Activated T-cell treated with anti-CD3 and anti-CD28 coated beads, Interleukin-2, amount 50 U/mL, for 1 hour (primary cell): ENCODE measurements around the gene SMAD4.
"Not testable (repeated sequence)": the region's sequence is repeated elsewhere in the genome, so short reads cannot be mapped to it uniquely, and the experiment has no call there.

Experiments
- DNase-seq: peaks from one replicate; pipeline ENCODE4 v3.0.0-alpha.2; 2020

SMAD4 gene

GRCh38 chr18:51072586-51073313, 42.7 kb downstream of the SMAD4 start:
- DNase-seq = no peak

DNA sequence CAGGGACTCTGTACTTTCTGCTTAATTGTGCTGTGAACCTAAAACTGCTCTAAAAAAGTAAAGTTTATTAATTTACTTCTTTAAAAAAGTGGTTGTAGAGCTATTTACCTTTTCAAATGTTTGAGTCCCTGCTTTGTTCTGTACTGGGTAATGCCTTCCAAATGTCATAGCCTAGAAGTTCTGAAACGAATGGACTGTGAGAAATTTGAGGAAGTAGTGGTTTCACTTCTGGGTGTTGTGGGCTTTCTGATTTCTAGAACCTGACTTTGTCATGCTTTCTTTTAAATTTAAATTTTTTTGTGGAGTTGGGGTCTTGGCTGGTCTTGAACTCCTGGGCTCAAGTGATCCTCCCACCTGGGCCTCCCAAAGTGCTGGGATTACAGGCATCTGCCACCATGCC, 44.6 kb downstream of the SMAD4 start:
- no peak for DNase-seq

- DNase-seq = no peak
Measured at GRCh38 chr18:51076503-51076902, 46.5 kb downstream of the SMAD4 start.

DNA sequence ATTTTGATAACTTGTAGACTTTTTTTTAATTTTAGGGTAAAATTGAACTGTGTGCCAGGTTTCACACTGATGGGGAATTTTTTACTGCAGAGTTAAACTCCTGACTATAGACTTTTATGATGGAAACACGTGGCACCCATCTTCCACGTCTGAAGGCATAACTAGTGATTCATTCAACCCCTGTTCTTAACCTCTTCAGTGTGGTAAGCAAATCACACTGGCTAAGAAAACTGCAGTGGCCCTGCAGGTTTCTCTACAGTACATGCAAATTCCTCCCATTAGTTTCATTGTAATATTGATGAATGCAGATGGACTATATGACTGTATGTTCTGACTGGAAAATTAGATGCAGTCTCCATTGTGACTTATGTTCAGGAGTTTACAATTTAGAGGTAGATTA, 47.2 kb downstream of the SMAD4 start:
- DNase-seq = no peak

GRCh38 chr18:51078026-51078425, 48.0 kb downstream of the SMAD4 start:
- no peak for DNase-seq

GRCh38 chr18:51082571-51083267, 52.7 kb downstream of the SMAD4 start:
- DNase-seq = no peak

- no peak for DNase-seq
Measured at GRCh38 chr18:51083398-51083797, 53.4 kb downstream of the SMAD4 start.

- DNase-seq = no peak
Measured at GRCh38 chr18:51088410-51088809, 58.4 kb downstream of the SMAD4 start.

DNA sequence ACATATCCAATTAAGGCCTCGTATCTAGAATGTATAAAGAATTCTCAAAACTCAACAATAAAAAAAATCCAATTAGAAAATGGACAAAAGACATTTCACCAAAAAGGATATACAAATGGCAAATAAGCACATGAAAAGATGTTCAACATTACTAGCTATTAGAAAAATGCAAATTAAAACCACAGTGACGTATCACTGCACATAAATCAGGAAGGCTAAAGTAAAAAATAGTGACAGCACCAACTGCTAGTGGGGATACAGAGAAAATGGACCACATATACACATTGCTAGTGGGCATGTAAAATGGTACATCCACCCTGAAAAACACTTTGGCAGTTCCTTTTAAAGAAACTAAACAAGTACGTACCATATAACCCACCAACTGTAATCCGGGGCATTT, 59.7 kb downstream of the SMAD4 start:
- no peak for DNase-seq

- no peak for DNase-seq
Measured at GRCh38 chr18:51091270-51091669, 61.3 kb downstream of the SMAD4 start.

GRCh38 chr18:51092117-51092516, 62.1 kb downstream of the SMAD4 start:
- DNase-seq = no peak

DNA sequence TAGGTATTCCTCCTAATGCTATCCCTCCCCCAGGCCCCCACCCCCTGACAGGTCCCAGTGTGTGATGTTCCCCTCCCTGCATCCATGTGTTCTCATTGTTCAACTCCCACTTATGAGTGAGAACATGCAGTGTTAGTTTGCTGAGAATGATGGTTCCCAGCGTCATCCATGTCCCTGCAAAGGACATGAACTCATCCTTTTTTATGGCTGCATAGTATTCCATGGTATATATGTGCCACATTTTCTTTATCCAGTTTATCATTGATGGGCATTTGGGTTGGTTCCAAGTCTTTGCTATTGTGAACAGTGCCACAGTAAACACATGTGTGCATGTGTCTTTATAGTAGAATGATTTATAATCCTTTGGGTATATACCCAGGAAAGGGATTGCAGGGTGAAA, 63.0 kb downstream of the SMAD4 start:
- not testable (repeated sequence) for DNase-seq

GRCh38 chr18:51097021-51097822, 67.2 kb downstream of the SMAD4 start:
- no peak for DNase-seq

DNA sequence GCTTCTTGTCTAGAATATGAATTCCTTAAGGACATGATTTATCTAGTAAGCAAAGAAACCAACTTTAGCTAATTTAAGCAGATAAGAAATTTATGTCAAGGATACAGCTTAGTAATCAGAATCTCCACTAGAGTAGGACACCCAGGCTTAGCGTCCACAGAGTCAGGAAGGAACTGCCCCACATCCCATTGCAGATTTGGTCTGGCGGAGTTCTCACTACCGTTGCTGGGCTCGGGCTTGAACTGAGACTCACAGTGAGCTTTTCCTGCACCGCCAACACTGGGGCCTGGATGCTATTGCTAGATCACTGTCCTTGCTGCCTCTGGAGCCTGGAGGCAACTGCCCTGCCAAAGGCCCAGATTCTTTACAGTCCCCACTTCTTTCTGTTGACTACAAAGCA, 68.1 kb downstream of the SMAD4 start:
- no peak for DNase-seq

DNA sequence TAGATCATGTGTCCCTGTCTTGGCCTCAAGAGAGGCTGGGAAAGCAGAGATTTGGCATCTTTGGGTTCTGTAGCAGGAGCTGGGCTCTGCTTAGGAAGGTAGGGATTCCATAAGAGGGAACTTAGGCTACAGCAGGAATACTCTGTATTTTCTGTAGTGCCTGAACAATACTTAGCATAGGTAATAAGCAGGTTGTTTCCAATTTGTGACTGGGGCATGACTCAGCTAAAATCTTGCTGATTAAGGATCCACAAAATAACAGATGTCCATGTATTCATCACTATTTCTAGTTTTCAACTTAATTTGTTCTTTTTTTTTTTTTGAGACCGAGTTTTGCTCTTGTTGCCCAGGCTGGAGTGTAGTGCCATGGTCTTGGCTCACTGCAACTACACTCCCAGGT, 68.5 kb downstream of the SMAD4 start:
- DNase-seq = no peak

GRCh38 chr18:51100385-51101120, 70.5 kb downstream of the SMAD4 start:
- DNase-seq = no peak

GRCh38 chr18:51107082-51107481, 77.1 kb downstream of the SMAD4 start:
- DNase-seq = no peak

DNA sequence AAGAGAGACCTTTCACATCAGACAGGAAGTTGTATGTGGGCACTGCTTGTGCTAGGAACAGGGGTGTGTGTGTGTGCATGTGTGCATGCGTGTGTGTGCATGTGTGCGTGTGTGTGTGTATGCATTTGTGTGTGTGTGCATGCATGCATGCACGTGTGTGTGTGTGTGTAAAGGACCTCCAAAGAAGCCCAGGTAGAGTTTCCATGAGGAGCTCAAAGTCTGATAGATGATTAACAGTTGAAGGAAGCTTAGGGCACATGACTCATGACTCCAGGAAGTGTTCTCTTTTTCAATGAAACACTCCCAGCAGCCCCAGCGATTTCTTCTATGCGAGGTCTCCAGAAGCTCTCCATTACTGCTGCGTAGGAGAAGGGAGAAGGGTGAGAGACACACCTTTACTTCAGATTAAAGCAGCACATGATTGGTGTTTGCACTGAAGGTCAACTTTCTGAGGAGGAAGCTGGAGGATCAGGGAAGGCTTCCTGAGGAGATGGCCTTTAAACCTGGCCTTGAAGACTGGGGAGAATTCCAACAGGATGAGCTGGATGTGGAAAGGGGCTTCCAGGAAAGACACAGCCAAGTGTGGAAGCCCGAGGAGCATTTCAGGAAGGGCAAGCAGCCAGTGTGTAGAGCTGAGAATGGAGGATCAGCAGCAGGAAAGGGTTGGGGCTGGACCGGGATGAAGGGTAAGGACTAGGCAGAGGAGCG, 77.7 kb downstream of the SMAD4 start:
- DNase-seq = no peak

GRCh38 chr18:51108330-51108729, 78.3 kb downstream of the SMAD4 start:
- DNase-seq = no peak

GRCh38 chr18:51110073-51110797, 80.2 kb downstream of the SMAD4 start:
- DNase-seq = peak; percentile 74

DNA sequence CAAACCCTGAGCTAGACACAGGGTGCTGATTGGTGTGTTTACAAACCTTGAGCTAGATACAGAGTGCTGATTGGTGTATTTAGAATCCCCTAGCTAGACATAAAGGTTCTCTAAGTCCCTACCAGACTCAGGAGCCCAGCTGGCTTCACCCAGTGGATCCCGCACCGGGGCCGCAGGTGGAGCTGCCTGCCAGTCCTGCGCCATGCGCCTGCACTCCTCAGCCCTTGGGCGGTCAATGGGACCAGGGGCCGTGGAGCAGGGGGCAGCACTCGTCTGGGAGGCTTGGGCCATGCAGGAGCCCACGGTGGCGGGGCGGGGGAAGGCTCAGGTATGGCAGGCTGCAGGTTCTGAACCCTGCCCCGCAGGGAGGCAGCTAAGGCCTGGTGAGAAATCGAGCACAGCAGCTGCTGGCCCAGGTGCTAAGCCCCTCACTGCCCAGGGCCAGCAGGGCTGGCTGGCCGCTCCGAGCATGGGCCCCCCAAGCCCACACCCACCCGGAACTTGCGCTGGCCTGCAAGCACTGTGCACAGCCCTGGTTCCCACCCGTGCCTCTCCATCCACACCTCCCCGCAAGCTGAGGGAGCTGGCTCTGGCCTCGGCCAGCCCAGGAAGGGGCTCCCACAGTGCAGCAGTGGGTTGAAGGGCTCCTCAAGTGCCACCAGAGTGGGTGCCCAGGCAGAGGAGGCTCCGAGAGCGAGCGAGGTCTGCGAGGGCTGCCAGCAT, 81.8 kb downstream of the SMAD4 start:
- not testable (repeated sequence) for DNase-seq
